NCI-H1436 (cell line): ENCODE results near the gene A3GALT2.

ENCODE experiments used
- DNase-seq: peaks from one replicate; lab custom pipeline; 2025; lab: John Stamatoyannopoulos, UW

The A3GALT2 gene

DNA sequence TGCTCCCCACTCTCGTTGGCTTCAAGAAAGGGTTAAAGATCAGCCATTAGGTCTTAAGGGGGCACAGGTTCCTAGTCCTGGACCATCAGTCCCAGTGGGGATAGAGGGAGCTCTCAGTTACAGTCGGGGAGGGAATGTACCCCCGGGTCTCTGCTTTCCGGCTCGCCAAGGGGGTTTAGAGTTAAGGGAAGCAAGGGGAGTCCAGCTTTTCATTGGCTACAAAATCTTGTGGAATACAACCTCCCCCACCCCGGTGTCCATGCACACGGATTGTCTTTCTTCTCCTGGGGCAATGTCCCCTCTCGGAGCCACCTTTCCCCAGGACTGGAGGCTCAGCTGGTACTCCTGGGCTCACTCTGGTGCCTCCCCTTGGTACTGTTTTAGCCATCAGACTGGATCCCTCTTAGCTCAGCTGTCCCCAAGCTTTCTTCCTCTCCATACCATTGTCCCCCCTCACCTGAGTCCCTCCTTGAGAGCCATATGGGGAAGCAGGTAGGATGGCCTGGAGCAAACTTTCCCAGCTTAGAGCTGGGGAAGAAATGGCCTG is at the start of gene A3GALT2:
A3GALT2 (minus strand) TSS at position 480 of the 547 bp plus-strand sequence; CDS start at position 480, 0 bp downstream.
- DNase-seq: no peak

DNA sequence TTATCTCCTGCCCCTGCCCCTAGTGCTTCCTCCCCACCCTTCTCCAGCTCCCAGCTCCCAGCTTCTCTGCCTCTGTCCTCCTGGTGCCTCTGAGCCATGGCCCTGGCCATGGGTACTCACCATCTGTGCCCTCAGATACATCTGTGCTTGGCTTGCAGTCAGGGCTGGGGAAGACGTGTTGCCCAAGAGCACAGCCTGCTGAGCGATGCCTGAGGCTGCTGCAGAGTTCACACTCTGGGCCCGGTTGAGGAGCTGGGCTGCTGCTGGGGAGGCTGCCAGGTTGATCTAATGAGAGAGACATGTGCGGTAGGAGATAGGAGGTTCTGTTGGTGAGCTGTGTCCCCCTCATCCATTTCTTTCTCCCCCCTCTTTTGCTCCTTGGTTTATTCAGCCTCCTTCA is 49.4 kb upstream of the A3GALT2 start:
- DNase-seq: no peak

DNA sequence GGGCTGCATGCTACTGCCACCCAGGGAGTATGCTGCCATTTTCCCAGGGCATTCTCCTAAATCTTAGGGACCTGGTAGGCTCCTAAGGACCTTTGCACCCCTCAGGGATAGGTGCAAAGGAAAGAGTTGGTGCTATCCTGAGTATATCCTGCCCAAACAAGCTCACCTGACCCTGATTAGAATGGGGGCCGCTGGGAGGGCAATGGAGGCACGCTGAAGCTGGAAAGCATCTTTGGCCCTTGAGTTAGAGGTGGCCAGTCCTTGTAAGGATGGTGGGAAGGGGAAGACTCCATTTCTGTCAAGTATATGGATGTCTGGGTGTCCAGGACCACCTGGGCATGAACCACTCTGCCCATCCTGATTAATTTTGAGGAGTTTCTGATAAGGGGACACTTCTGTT is 48.9 kb upstream of the A3GALT2 start:
- no peak for DNase-seq

- DNase-seq: no peak
Observed at GRCh38 chr1:33369081-33369480, 48.2 kb upstream of the A3GALT2 start.

DNA sequence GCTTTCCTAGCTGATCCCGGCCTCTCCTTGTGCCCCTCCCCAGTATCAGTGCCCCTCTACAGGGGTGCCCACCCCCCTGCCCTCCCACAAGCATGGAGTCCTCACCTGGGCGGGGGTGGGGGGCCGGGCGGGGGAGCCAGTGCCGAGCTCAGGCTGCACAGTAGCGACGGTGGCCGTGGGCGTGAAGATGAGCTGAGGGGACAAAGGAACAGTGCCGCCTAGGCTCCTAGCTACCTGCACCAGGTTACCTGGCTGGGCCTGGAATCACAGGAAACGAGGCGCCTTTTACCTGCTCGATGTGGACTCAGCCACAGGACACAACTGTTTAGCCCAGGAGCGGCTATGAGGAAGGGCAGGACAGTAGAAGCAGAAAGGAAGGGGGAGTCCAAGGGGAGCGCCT is 47.5 kb upstream of the A3GALT2 start:
- no peak for DNase-seq

DNA sequence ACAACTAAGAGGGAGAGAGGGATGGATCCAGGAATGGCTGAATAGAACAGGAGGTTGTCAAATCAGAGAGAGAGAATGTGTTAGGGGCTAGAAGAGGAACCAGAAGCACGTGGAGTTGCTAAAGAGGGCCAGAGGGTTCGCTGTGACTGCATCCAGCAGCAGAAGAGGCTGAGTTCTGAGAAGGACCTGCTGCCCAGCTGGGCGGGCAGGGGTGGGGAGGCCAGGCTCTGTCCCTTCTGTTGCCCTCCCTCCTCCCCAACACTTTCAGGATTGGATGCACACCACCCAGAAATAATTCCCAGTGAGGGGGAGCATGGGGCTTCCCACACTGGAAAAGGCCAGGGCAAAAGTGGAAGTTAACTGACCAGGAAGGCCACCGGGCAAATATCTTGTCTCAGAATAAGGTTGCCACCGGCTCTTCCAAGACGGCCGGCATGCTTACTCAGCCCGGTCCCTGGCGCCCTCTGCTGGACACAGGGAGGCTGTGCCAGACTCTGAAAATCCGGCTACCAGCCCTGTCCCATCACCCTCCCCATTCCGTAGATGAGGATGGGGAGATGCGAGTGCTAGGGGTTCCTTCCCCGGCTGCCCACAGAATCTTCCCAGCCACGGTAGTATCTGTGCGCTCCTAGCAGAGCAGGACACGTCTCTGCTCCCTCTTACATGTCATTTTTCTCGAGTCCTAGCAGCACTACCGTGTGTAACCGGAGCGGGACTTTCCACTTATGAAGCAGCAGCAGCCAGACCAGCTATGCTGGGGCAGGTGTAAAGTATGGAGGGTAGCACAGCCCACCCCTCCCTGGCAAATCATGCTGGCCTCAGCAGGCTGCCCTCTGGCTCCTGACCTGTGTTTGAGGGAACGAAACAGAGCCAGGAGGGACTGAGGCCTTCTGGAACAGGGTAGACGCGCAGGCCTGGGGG is 46.8 kb upstream of the A3GALT2 start:
- DNase-seq: peak; percentile 83

GRCh38 chr1:33366762-33367484 is 46.0 kb upstream of the A3GALT2 start:
- no peak for DNase-seq

DNA sequence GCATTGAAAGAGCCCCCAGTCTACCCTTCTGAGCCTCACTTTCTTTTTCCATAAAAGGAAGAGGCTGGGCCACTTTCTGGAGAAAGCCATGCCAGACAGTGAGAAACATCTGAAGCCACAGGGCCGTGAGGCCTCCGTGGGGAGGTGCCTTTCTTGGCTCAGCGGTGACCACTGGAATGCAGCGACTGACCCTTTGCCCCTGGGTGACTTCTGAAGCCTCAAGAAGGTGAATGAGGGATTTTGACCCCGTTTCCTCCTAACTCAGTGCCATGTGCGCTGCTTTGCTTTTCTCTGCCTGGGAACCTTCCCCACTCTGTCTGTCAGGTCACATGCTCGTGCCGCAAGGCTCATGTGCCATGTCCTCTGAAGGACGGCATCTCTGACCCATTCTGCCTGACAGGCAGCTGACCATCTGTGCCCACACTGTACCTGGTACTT is 44.7 kb upstream of the A3GALT2 start:
- DNase-seq: no peak

DNA sequence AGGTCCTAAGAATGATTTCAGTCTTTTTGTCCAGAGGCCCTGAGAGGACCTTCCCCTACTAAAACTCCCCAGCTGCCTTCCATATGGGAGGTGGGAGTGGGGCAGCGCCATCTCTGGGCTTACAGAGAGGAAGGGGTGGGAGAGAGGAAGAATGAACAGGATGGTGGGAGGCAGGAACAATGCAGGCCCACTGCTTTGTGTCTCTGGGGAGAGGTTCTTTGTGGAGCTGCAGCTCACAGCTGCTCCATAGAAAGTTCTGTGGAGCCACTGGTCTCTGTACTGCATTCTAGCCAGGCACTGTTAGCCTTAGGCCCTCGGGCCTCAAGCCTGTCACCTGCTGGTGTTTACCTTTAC is 43.6 kb upstream of the A3GALT2 start:
- peak; percentile 75 for DNase-seq

GRCh38 chr1:33363470-33363861 is 42.6 kb upstream of the A3GALT2 start:
- no peak for DNase-seq

GRCh38 chr1:33363021-33363420 is 42.1 kb upstream of the A3GALT2 start:
- DNase-seq: no peak

DNA sequence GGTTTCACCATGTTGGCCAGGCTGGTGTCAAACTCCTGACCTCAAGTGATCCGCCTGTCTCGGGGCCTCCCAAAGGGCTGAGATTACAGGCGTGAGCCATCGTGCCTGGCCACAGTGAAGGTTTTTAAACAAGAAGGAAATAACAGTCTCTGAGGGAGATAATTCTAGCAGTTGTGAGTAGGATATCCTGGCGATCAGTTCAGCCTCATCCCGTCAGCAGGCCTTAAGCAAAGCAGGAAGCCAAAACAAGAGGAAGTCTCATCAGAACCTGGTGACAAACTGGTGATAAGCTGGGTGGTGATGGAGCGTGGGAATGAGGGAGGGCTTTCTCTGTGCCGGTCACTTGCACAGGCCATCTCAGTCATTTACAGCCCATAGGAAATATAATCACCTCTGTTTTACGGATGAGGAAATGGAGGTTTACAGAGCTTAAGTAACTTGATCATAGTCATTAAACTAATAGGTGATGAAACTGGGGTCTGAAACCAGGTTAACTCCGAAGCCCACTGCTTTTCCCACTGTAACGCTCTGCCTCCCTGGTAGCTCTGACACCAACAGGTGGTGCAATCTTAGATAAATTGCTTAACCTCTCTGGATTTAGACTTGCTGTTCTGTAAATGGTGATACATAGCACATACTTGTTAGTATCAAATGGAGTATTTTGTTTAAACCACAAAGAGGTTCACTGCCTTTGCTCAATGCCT is 40.8 kb upstream of the A3GALT2 start:
- no peak for DNase-seq

DNA sequence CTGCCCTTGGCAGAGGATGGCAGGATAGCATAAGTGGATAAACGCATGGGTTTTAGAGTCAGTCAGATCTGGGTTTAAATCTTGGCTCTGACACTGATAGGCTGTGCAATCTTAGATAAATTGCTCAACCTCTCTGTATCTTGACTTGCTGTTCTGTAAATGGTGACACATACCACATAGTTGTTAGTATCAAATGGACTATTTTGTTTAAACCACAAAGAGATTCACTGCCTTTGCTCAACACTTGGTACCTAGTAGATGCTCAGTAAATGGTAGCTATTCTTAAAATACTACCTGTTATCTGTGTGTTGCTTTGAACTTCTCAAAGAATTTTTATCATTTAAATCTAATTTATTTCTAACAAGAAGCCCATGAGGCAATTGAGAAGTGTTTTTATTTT is 39.5 kb upstream of the A3GALT2 start:
- no peak for DNase-seq

GRCh38 chr1:33359931-33360330 is 39.0 kb upstream of the A3GALT2 start:
- DNase-seq: no peak

DNA sequence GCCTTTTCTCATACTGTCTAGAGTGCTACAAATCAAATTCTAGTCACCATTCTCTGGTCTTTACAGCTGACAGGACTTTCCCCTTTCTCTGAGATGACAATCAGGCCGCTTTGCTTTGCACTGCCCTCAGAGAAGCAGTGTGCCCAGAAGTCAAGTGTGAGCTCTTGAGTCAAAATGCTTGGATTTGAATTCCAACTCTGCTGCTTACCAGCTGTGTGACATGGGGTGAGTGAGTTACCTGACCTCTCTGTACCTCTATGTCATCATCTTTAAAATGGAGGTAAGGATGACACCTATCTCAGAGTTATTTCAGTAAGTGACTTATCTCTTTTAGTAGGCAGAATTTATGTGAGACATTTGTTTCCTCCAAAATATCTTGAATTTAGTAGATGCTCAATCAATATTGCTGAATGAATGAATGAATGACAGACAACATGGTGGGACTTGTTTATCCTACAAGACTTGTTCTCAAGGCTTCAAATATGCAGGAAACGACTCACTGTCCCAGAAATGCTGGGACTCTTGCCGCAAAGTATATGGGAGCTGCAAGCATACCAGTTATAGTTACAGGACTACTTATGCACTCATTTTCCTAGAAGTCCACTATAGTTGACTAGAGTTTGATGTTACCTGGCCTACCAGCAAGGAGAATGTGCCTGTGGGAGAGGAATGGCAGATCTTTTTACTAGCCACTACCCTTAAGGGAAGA is 38.1 kb upstream of the A3GALT2 start:
- no peak for DNase-seq

- no peak for DNase-seq
Observed at GRCh38 chr1:33358114-33358794, 37.4 kb upstream of the A3GALT2 start.

GRCh38 chr1:33357099-33357498 is 36.2 kb upstream of the A3GALT2 start:
- DNase-seq: no peak

GRCh38 chr1:33354707-33355316 is 33.9 kb upstream of the A3GALT2 start:
- DNase-seq: no peak

- no peak for DNase-seq
Observed at GRCh38 chr1:33353531-33353930, 32.6 kb upstream of the A3GALT2 start.

GRCh38 chr1:33351281-33351660 is 30.4 kb upstream of the A3GALT2 start:
- no peak for DNase-seq
